Measurements from ENCODE around the gene AP2A2. TPM values are rescaled to one million over a fixed set of nuclear protein-coding genes. Genes with fewer than 3 reads are reported as not detected.
A peak's percentile ranks its signal among the peaks of the same experiment; 100 is the strongest.

The AP2A2 gene
- total and polyA plus RNA-seq, 2 donors (not counting 1 experiment from before 2014, with no cell fraction given), result 53.1 to 57.0 TPM

DNA sequence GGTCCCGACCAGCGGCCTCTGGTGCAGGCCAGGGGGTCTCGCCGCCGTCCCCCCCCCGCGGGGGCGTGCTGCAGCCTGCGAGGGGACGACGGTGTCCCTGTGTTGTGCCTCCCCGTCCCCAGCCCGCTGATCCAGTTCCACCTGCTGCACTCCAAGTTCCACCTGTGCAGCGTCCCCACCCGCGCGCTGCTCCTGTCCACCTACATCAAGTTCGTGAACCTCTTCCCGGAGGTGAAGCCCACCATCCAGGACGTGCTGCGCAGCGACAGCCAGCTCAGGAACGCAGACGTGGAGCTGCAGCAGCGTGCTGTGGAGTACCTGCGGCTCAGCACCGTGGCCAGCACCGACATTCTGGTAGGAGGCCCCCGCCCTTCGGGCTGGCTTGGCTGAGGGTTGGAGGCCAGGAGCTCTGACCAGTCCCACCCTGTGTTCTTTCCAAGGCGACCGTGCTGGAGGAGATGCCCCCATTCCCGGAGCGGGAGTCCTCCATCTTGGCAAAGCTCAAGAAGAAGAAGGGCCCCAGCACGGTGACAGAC lies 68.0 kb downstream of the AP2A2 start:
- WGBS (ENCODE audit: insufficient coverage), result 99% methylated on average over 35 of the region's 35 CpGs
- POLR2A ChIA-PET, result no interaction called here
- no peaks in the 10 kb centered on the region for H3K9me3 Mint-ChIP-seq (ENCODE audit: insufficient read depth)
- H3K36me3 ChIP-seq (replicated peaks in 1 of 2; ENCODE audit: control extremely low read depth in 1 of 2, control insufficient read depth in 1 of 2, extremely low read depth in 1 of 2, insufficient read depth in 2 of 2, low read length in 1 of 2), result peaks cover 6 to 46% of the 10 kb centered on the region in 2 experiments
- no peaks in the 10 kb centered on the region for H3K4me1 ChIP-seq (ENCODE audit: control insufficient read depth in 2 of 2, insufficient read depth in 2 of 2, low read length in 2 of 2)
- no peak overlapping the region for H3K9ac ChIP-seq (ENCODE audit: low read length)
- DNase-seq (no peak), ATAC-seq (ENCODE audit: low read depth) (no peak)
- H2AFZ ChIP-seq (ENCODE audit: insufficient read depth, low read depth, low read length, poor library complexity, severe bottlenecking), result no peak overlapping the region
- H3K79me2 ChIP-seq (ENCODE audit: control insufficient read depth, insufficient read depth, low read length), result peaks cover 4% of the 10 kb centered on the region
- no peak overlapping the region for H3K27ac Mint-ChIP-seq
- H3K27me3 ChIP-seq (replicated peaks in 1 of 4; ENCODE audit: control extremely low read depth in 1 of 4, control insufficient read depth in 3 of 4, insufficient read depth in 4 of 4, low read length in 3 of 4), result no peaks in the 10 kb centered on the region
- no peaks in the 10 kb centered on the region for H3K9me3 ChIP-seq (ENCODE audit: control extremely low read depth in 1 of 3, control insufficient read depth in 2 of 3, insufficient read depth in 1 of 3, low read length in 2 of 3)
- H3K4me3 ChIP-seq (ENCODE audit: control extremely low read depth in 1 of 5, extremely low read depth in 1 of 5, insufficient read depth in 1 of 5, low read depth in 2 of 5, low read length in 4 of 5), result no peak overlapping the region
- intact Hi-C loops (cut with micrococcal nuclease), result no loop called here
- no peaks in the 10 kb centered on the region for H3K27me3 Mint-ChIP-seq
- no peak overlapping the region for H3K4me2 ChIP-seq (replicated peaks; ENCODE audit: low read depth, low read length, poor library complexity, severe bottlenecking)
- TF ChIP-seq, protein P1, sequence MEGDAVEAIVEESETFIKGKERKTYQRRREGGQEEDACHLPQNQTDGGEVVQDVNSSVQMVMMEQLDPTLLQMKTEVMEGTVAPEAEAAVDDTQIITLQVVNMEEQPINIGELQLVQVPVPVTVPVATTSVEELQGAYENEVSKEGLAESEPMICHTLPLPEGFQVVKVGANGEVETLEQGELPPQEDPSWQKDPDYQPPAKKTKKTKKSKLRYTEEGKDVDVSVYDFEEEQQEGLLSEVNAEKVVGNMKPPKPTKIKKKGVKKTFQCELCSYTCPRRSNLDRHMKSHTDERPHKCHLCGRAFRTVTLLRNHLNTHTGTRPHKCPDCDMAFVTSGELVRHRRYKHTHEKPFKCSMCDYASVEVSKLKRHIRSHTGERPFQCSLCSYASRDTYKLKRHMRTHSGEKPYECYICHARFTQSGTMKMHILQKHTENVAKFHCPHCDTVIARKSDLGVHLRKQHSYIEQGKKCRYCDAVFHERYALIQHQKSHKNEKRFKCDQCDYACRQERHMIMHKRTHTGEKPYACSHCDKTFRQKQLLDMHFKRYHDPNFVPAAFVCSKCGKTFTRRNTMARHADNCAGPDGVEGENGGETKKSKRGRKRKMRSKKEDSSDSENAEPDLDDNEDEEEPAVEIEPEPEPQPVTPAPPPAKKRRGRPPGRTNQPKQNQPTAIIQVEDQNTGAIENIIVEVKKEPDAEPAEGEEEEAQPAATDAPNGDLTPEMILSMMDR (IDR thresholded peaks at IDR 0.05), result no peak
- no peak for TF ChIP-seq EZH2 (IDR thresholded peaks at IDR 0.05; ENCODE audit: borderline replicate concordance, insufficient read depth, low read depth, low read length, poor library complexity, severe bottlenecking)
- no peak overlapping the region for H3K27ac ChIP-seq (ENCODE audit: low read length in 2 of 2)
- CTCF ChIA-PET, result no interaction called here
- H3K4me1 Mint-ChIP-seq, result peaks cover 10% of the 10 kb centered on the region
- H4K20me1 ChIP-seq (ENCODE audit: control insufficient read depth, insufficient read depth, low read length, poor library complexity, severe bottlenecking), result peaks cover 23% of the 10 kb centered on the region
- H3K4me3 Mint-ChIP-seq, result no peak overlapping the region

DNA sequence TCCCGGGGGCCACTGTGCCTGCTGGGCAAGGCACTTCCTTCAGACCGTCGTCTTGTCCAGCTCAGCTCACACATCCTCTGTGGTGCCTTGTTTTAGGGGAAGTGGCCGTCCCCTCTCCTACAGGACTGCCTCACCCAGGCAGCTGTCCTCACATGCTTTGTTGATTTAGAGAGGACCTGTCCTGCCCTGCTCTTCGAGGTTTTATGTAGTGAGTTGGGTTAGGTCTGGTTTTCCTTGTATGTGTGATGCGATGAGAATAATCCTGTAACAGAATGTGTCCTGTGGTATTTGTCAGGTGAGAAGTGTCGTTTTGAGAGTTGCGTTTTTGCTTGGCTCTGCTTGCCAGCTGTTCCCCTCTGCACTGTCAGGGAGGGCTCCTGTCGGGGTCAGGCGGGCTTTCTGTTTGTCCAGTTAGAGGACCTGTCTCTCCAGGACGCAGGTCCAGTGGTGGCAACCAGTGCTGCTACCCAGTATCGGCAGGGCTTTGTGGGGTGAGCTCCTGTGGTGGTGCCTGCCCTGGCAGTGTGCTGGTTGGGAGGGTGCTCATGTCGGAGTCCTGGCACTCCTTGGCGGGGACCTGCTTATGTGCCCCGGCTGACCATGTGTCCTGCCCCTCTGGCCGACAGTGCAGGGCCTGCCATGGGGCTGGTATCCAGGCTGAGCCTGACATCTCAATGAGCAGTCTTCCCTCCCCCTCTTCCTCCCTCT lies 69.5 kb downstream of the AP2A2 start:
- no peaks in the 10 kb centered on the region for H3K27me3 Mint-ChIP-seq
- Histone ChIP-seq H3K9me3 (ENCODE audit: control extremely low read depth in 1 of 3, control insufficient read depth in 2 of 3, insufficient read depth in 1 of 3, low read length in 2 of 3) (no peaks in the 10 kb centered on the region), H4K20me1 (ENCODE audit: control insufficient read depth, insufficient read depth, low read length, poor library complexity, severe bottlenecking) (peaks cover 18% of the 10 kb centered on the region), H3K27me3 (replicated peaks in 1 of 4; ENCODE audit: control extremely low read depth in 1 of 4, control insufficient read depth in 3 of 4, insufficient read depth in 4 of 4, low read length in 3 of 4) (no peaks in the 10 kb centered on the region), H3K4me1 (ENCODE audit: control insufficient read depth in 2 of 2, insufficient read depth in 2 of 2, low read length in 2 of 2) (no peaks in the 10 kb centered on the region), H3K36me3 (replicated peaks in 1 of 2; ENCODE audit: control extremely low read depth in 1 of 2, control insufficient read depth in 1 of 2, extremely low read depth in 1 of 2, insufficient read depth in 2 of 2, low read length in 1 of 2) (peaks cover 6 to 33% of the 10 kb centered on the region in 2 experiments), H3K27ac (ENCODE audit: low read length in 2 of 2) (no peak overlapping the region), H3K79me2 (ENCODE audit: control insufficient read depth, insufficient read depth, low read length) (peaks cover 4% of the 10 kb centered on the region), H3K4me3 (ENCODE audit: control extremely low read depth in 1 of 5, extremely low read depth in 1 of 5, insufficient read depth in 1 of 5, low read depth in 2 of 5, low read length in 4 of 5) (no peak overlapping the region), H2AFZ (ENCODE audit: insufficient read depth, low read depth, low read length, poor library complexity, severe bottlenecking) (no peak overlapping the region), H3K9ac (ENCODE audit: low read length) (no peak overlapping the region), H3K4me2 (replicated peaks; ENCODE audit: low read depth, low read length, poor library complexity, severe bottlenecking) (no peak overlapping the region)
- H3K27ac Mint-ChIP-seq, result peak overlapping the region; percentile 70
- intact Hi-C loops (cut with micrococcal nuclease), result no loop called here
- DNase-seq (no peak), ATAC-seq (ENCODE audit: low read depth) (no peak)
- 87% methylated on average over 13 of the region's 16 CpGs for WGBS (ENCODE audit: insufficient coverage)
- TF ChIP-seq EZH2 (IDR thresholded peaks at IDR 0.05; ENCODE audit: borderline replicate concordance, insufficient read depth, low read depth, low read length, poor library complexity, severe bottlenecking), result no peak
- TF ChIP-seq, protein P1 (IDR thresholded peaks at IDR 0.05), result no peak
- H3K4me3 Mint-ChIP-seq, result no peak overlapping the region
- ChIA-PET CTCF (no interaction called here), POLR2A (no interaction called here)
- H3K4me1 Mint-ChIP-seq, result peaks cover 10% of the 10 kb centered on the region
- no peaks in the 10 kb centered on the region for H3K9me3 Mint-ChIP-seq (ENCODE audit: insufficient read depth)

Data from B cell (primary cell).